Measurements from ENCODE around the gene HOXB3.
A peak's percentile ranks its signal among the peaks of the same experiment; 100 is the strongest.

HOXB3 gene

GRCh38 chr17:48556576-48557401 is 33.3 kb downstream of the HOXB3 start:
- peak; percentile 66 for DNase-seq

GRCh38 chr17:48556229-48556575 is 33.8 kb downstream of the HOXB3 start:
- no peak for DNase-seq

GRCh38 chr17:48555258-48556228 is 34.5 kb downstream of the HOXB3 start:
- peak; percentile 75 for DNase-seq

- DNase-seq, result peak; percentile 78
These were observed 35.4 kb downstream of the HOXB3 start for GRCh38 chr17:48554412-48555257.

GRCh38 chr17:48553826-48554225 is 36.2 kb downstream of the HOXB3 start:
- peak; percentile 59 for DNase-seq

- DNase-seq, result no peak
These were observed 36.9 kb downstream of the HOXB3 start for GRCh38 chr17:48553190-48553547.

GRCh38 chr17:48552466-48553189 is 37.4 kb downstream of the HOXB3 start:
- peak; percentile 77 for DNase-seq

- DNase-seq, result peak; percentile 67
These were observed 38.2 kb downstream of the HOXB3 start for GRCh38 chr17:48551596-48552465.

- DNase-seq, result no peak
These were observed 38.9 kb downstream of the HOXB3 start for GRCh38 chr17:48551214-48551555.

- peak; percentile 72 for DNase-seq
These were observed 39.4 kb downstream of the HOXB3 start for GRCh38 chr17:48550502-48551213.

GRCh38 chr17:48549914-48550501 is 40.0 kb downstream of the HOXB3 start:
- DNase-seq, result no peak

- DNase-seq, result peak; percentile 45
These were observed 40.8 kb downstream of the HOXB3 start for GRCh38 chr17:48549281-48549630.

GRCh38 chr17:48548523-48549280 is 41.3 kb downstream of the HOXB3 start:
- DNase-seq, result peak; percentile 50

GRCh38 chr17:48547808-48548522 is 42.1 kb downstream of the HOXB3 start:
- DNase-seq, result no peak

- DNase-seq, result peak; percentile 76
These were observed 42.9 kb downstream of the HOXB3 start for GRCh38 chr17:48546924-48547807.

- peak; percentile 69 for DNase-seq
These were observed 43.7 kb downstream of the HOXB3 start for GRCh38 chr17:48546137-48546923.
